ENCODE data around the gene PPP1R16B. TPM values are rescaled to one million over a fixed set of nuclear protein-coding genes. Genes with fewer than 3 reads are reported as not detected.

The PPP1R16B gene
- total RNA-seq, 5 donors from 2014 or later (not counting 1 experiment from before 2014, with no cell fraction given): 32.0 to 58.5 (median 50.2) TPM

GRCh38 chr20:38827770-38828281, 22.3 kb downstream of the PPP1R16B start:
- Mint-ChIP-seq H3K9me3 (no peaks in the 10 kb centered on the region), H3K27me3 (no peaks in the 10 kb centered on the region), H3K4me3 (peak overlapping the region in 2 of 3 donors; percentile 52 to 57), H3K36me3 (peaks cover 68% of the 10 kb centered on the region), H3K4me1 (peaks cover 86 to 93% (median 88%) of the 10 kb centered on the region in 3 donors), H3K27ac (peak overlapping the region; percentile 97 to 98)
- H3K4me1 ChIP-seq (ENCODE audit: control insufficient read depth in 1 of 2, extremely low read depth in 1 of 2, insufficient read depth in 2 of 2, low read length in 2 of 2): peaks cover 0 to 60% of the 10 kb centered on the region in 2 experiments
- 17% methylated on average over 1 of the region's 7 CpGs for WGBS (ENCODE audit: insufficient coverage)
- no peaks in the 10 kb centered on the region for H3K27me3 ChIP-seq (replicated peaks in 1 of 2; ENCODE audit: control insufficient read depth in 2 of 2, extremely low read depth in 1 of 2, insufficient read depth in 2 of 2, low read length in 1 of 2)
- peak overlapping the region; percentile 52 for H3K27ac ChIP-seq (ENCODE audit: low read length)
- CTCF ChIA-PET: interaction anchor here in 1 of 2 donors (0.7 kb wide), 1 partner anchor 45 kb away, joined by 3 read pairs; no protein-coding TSS in a partner anchor
- no peaks in the 10 kb centered on the region for H3K9me3 ChIP-seq
- DNase-seq (no peak), ATAC-seq (replicated peaks in 1 of 4) (peak; percentile 13 to 75 (median 54))
- POLR2A ChIA-PET: no interaction called here
- no peak overlapping the region for H3K4me3 ChIP-seq (ENCODE audit: control insufficient read depth in 1 of 2, extremely low read depth in 1 of 2, low read length in 1 of 2)
- peaks cover 8 to 51% of the 10 kb centered on the region in 2 donors for H3K36me3 ChIP-seq (ENCODE audit: control insufficient read depth in 2 of 2, extremely low read depth in 1 of 2, insufficient read depth in 1 of 2, low read length in 1 of 2)

GRCh38 chr20:38828514-38829295, 23.2 kb downstream of the PPP1R16B start:
- Histone ChIP-seq H3K27ac (ENCODE audit: low read length) (peak overlapping the region; percentile 52), H3K27me3 (replicated peaks in 1 of 2; ENCODE audit: control insufficient read depth in 2 of 2, extremely low read depth in 1 of 2, insufficient read depth in 2 of 2, low read length in 1 of 2) (no peaks in the 10 kb centered on the region), H3K4me3 (ENCODE audit: control insufficient read depth in 1 of 2, extremely low read depth in 1 of 2, low read length in 1 of 2) (no peak overlapping the region), H3K9me3 (no peaks in the 10 kb centered on the region), H3K4me1 (ENCODE audit: control insufficient read depth in 1 of 2, extremely low read depth in 1 of 2, insufficient read depth in 2 of 2, low read length in 2 of 2) (peaks cover 2 to 68% of the 10 kb centered on the region in 2 experiments), H3K36me3 (ENCODE audit: control insufficient read depth in 2 of 2, extremely low read depth in 1 of 2, insufficient read depth in 1 of 2, low read length in 1 of 2) (peaks cover 8 to 46% of the 10 kb centered on the region in 2 donors)
- Mint-ChIP-seq H3K9me3 (no peaks in the 10 kb centered on the region), H3K27me3 (no peaks in the 10 kb centered on the region), H3K27ac (peak overlapping the region; percentile 74 to 80), H3K36me3 (peaks cover 71% of the 10 kb centered on the region), H3K4me1 (peaks cover 89 to 97% (median 91%) of the 10 kb centered on the region in 3 donors), H3K4me3 (peak overlapping the region in 1 of 3 donors; percentile 52)
- CTCF ChIA-PET: interaction anchor here in 1 of 2 donors (0.7 kb wide), 1 partner anchor 45 kb away, joined by 3 read pairs; no protein-coding TSS in a partner anchor
- POLR2A ChIA-PET: interaction anchor here in 1 of 2 donors (0.5 kb wide), 1 partner anchor 46 kb away, joined by 3 read pairs; no protein-coding TSS in a partner anchor
- ATAC-seq (replicated peaks in 1 of 4): no peak
- WGBS (ENCODE audit: insufficient coverage): 100% methylated on average over 2 of the region's 6 CpGs
- DNase-seq: no peak

DNA sequence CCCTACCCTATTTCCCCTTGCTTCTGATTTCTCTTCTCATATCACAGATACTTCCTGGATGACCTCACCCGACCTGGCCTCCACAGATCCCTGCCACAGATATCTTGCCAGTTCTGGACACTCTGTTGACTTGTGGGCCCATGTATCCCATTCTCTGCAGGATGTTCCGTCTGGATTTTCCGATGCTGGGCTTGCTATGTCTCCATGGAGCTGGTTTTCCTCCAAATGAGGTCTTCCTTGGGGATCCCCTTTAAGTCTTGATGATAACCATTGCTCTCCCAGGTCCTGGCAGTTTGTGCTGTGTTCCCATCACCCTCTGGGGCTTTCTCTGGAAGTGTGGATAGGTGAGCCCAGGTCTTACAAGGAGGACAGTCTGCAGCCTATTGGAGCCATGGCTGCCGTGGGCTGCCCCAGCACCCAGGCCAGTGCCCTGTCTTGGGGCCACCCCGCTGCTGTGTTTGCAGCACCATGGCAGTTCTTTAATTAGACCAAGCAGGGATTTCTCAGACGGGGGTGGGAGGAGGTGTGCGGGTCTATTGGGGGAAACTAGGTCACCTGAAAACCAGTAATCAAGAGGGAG, 23.9 kb downstream of the PPP1R16B start:
- ChIA-PET CTCF (interaction anchor here in 1 of 2 donors (0.6 kb wide), 1 partner anchor 12 kb away, joined by 4 read pairs; no protein-coding TSS in a partner anchor), POLR2A (interaction anchor here in 1 of 2 donors (0.6 kb wide), 1 partner anchor 13 kb away, joined by 3 read pairs; no protein-coding TSS in a partner anchor)
- peaks cover 67% of the 10 kb centered on the region for H3K36me3 Mint-ChIP-seq
- WGBS (ENCODE audit: insufficient coverage): 81% methylated on average over 6 of the region's 7 CpGs
- Histone ChIP-seq H3K4me3 (ENCODE audit: control insufficient read depth in 1 of 2, extremely low read depth in 1 of 2, low read length in 1 of 2) (no peak overlapping the region), H3K36me3 (ENCODE audit: control insufficient read depth in 2 of 2, extremely low read depth in 1 of 2, insufficient read depth in 1 of 2, low read length in 1 of 2) (peaks cover 8 to 40% of the 10 kb centered on the region in 2 donors), H3K27ac (ENCODE audit: low read length) (peak overlapping the region; percentile 22), H3K4me1 (ENCODE audit: control insufficient read depth in 1 of 2, extremely low read depth in 1 of 2, insufficient read depth in 2 of 2, low read length in 2 of 2) (peaks cover 2 to 73% of the 10 kb centered on the region in 2 experiments), H3K27me3 (replicated peaks in 1 of 2; ENCODE audit: control insufficient read depth in 2 of 2, extremely low read depth in 1 of 2, insufficient read depth in 2 of 2, low read length in 1 of 2) (no peaks in the 10 kb centered on the region), H3K9me3 (no peaks in the 10 kb centered on the region)
- H3K27me3 Mint-ChIP-seq: no peaks in the 10 kb centered on the region
- H3K4me3 Mint-ChIP-seq: no peak overlapping the region
- no peak for DNase-seq
- H3K9me3 Mint-ChIP-seq: no peaks in the 10 kb centered on the region
- peaks cover 87 to 97% (median 91%) of the 10 kb centered on the region in 3 donors for H3K4me1 Mint-ChIP-seq
- peak overlapping the region; percentile 74 to 80 for H3K27ac Mint-ChIP-seq
- ATAC-seq (replicated peaks in 1 of 4): no peak

DNA sequence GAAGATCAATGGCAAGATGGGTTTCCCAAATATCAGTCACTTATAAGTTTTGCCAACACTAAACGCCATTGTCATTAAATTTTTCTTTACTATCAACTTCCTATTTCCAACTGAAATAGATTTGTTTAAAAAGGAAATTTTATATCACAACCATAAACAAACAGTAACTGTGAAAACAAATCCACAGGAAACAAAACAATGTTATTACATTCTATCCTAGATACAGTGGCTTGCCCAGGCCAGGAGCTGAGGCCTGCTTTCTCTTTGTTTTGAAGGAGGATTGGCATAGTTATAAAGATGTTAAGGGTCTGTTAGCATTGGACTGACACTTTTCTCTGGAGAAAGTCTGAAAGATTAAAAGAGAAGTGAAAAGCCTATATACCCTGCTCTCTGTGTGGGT, 24.9 kb downstream of the PPP1R16B start:
- H3K27me3 ChIP-seq (replicated peaks in 1 of 2; ENCODE audit: control insufficient read depth in 2 of 2, extremely low read depth in 1 of 2, insufficient read depth in 2 of 2, low read length in 1 of 2): no peaks in the 10 kb centered on the region
- H3K27me3 Mint-ChIP-seq: no peaks in the 10 kb centered on the region
- peaks cover 79 to 92% (median 87%) of the 10 kb centered on the region in 3 donors for H3K4me1 Mint-ChIP-seq
- H3K4me3 ChIP-seq (ENCODE audit: control insufficient read depth in 1 of 2, extremely low read depth in 1 of 2, low read length in 1 of 2): no peak overlapping the region
- no peak overlapping the region for H3K27ac ChIP-seq (ENCODE audit: low read length)
- H3K9me3 ChIP-seq: no peaks in the 10 kb centered on the region
- peaks cover 2 to 73% of the 10 kb centered on the region in 2 experiments for H3K4me1 ChIP-seq (ENCODE audit: control insufficient read depth in 1 of 2, extremely low read depth in 1 of 2, insufficient read depth in 2 of 2, low read length in 2 of 2)
- H3K36me3 ChIP-seq (ENCODE audit: control insufficient read depth in 2 of 2, extremely low read depth in 1 of 2, insufficient read depth in 1 of 2, low read length in 1 of 2): peaks cover 8 to 32% of the 10 kb centered on the region in 2 donors
- H3K36me3 Mint-ChIP-seq: peaks cover 59% of the 10 kb centered on the region
- CTCF ChIA-PET: no interaction called here
- POLR2A ChIA-PET: interaction anchor here in 1 of 2 donors (0.6 kb wide), 1 partner anchor 14 kb away, joined by 3 read pairs; no protein-coding TSS in a partner anchor
- H3K9me3 Mint-ChIP-seq: no peaks in the 10 kb centered on the region
- H3K4me3 Mint-ChIP-seq: no peak overlapping the region
- WGBS (ENCODE audit: insufficient coverage): no CpG with 5 or more reads among the region's 1 CpG
- ATAC-seq (replicated peaks in 1 of 4) (no peak), DNase-seq (no peak)
- peak overlapping the region; percentile 80 to 81 for H3K27ac Mint-ChIP-seq

DNA sequence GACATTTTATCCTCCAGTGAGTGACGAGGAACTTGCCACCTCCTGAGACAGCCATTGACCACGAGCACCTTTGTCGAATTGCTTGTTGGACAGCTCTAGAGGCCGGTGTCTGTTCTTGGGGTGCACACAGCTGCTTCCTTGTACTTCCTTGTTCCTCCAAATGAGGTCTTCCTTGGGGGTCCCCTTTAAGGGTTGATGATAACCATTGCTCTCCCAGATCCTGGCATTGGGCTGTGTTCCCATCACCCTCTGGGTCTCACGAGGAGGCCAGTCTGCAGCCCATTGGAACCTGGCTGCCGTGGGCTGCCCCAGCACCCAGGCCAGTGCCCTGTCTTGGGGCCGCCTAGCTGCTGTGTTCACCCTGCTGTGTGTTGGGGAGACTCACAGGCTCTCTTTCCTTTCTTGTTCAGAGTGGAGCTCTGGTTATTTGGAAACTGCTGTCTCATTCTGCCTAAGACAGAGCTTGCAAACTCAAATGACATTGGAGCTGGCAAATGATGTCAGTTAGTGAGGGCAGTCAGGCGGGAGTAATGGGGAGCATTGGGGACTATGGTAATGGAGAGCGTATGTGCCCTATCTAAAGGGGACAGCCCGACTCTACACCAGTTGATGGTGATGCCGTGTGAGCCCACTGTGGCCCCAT, 25.7 kb downstream of the PPP1R16B start:
- DNase-seq: no peak
- Mint-ChIP-seq H3K27me3 (no peaks in the 10 kb centered on the region), H3K27ac (peak overlapping the region; percentile 61 to 81), H3K9me3 (no peaks in the 10 kb centered on the region), H3K36me3 (peaks cover 54% of the 10 kb centered on the region), H3K4me1 (peaks cover 72 to 84% (median 81%) of the 10 kb centered on the region in 3 donors), H3K4me3 (no peak overlapping the region)
- peaks cover 8 to 26% of the 10 kb centered on the region in 2 donors for H3K36me3 ChIP-seq (ENCODE audit: control insufficient read depth in 2 of 2, extremely low read depth in 1 of 2, insufficient read depth in 1 of 2, low read length in 1 of 2)
- POLR2A ChIA-PET: no interaction called here
- 94% methylated on average over 9 of the region's 11 CpGs for WGBS (ENCODE audit: insufficient coverage)
- no peaks in the 10 kb centered on the region for H3K9me3 ChIP-seq
- no peak overlapping the region for H3K4me3 ChIP-seq (ENCODE audit: control insufficient read depth in 1 of 2, extremely low read depth in 1 of 2, low read length in 1 of 2)
- no peaks in the 10 kb centered on the region for H3K27me3 ChIP-seq (replicated peaks in 1 of 2; ENCODE audit: control insufficient read depth in 2 of 2, extremely low read depth in 1 of 2, insufficient read depth in 2 of 2, low read length in 1 of 2)
- H3K4me1 ChIP-seq (ENCODE audit: control insufficient read depth in 1 of 2, extremely low read depth in 1 of 2, insufficient read depth in 2 of 2, low read length in 2 of 2): peaks cover 2 to 68% of the 10 kb centered on the region in 2 experiments
- CTCF ChIA-PET: no interaction called here
- ATAC-seq (replicated peaks in 1 of 4): no peak
- no peak overlapping the region for H3K27ac ChIP-seq (ENCODE audit: low read length)

Data from T-cell (primary cell).